Measurements from ENCODE around the gene PPARG. TPM values are rescaled to one million over a fixed set of nuclear protein-coding genes. Genes with fewer than 3 reads are reported as not detected.

Gene PPARG
- total and polyA plus RNA-seq, 2 of the 8 experiments (the other 6 are each of a cell fraction or from before 2014, with no cell fraction given) = 0.06 TPM; not detected in 1

DNA sequence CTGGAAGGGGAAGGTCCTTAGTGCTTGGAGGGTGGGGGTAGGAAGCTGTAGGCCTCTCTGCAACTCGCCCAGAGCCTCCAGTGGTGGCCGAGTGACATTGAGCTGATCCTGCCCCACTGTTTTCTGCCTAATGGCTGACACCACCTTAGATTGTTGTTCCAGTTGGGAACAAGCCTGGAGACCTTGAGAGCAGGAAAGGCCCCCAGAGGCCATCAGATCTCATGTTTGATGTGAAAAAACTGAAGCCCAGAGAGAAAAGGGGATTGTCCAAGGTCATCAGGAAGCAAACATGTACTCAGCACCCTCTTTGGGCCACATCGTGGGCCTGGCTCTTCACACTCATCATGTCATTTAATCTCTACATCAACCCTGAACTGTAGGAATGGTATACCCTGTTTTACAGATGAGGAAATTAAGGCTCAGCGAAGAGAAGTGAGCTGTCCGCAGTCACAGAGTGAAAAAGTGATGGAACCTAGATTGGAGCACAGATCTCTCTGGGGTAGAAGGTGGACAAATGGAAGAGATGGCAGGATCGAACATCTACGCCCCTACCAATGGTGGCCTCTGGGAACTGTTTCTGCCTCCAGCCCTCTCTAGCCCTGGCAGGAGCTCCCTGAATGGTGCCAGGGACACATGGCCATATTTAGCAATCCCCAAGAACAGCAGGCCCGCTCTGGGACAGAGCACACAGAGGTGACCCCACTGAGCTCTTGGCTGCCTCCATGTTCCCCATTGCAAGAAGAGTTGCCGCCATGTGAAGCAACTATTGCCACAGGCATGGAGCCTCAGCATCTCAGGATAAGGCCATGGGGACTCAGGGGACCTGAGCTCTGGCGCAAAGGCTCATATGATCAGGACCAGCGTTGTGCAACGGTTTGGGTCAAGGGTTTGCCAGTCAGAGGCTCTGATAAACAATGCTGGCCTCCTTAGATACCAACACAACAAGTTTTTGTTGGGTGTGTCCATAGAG lies 163.8 kb downstream of the PPARG start:
- no peaks in the 10 kb centered on the region for H3K27me3 ChIP-seq (replicated peaks in 1 of 4; ENCODE audit: control insufficient read depth in 3 of 4, extremely low read depth in 1 of 4, insufficient read depth in 3 of 4, low read length in 3 of 4)
- no peak overlapping the region for H2BK15ac ChIP-seq (ENCODE audit: low read length)
- no peak overlapping the region for H2BK120ac ChIP-seq (replicated peaks; ENCODE audit: low read depth, low read length)
- no peak overlapping the region for H3K9ac ChIP-seq (replicated peaks in 1 of 4; ENCODE audit: extremely low read depth in 1 of 4, low read depth in 3 of 4, low read length in 3 of 4)
- ChIA-PET POLR2A (ENCODE audit: partially characterized antibody) (interaction anchor here (0.7 kb wide), 1 partner anchor 24 kb away, joined by 3 read pairs; no protein-coding TSS in a partner anchor), CTCF (ENCODE audit: partially characterized antibody) (interaction anchor here (1.0 to 1.2 kb wide), 4 partner anchors 9 to 31 kb away, joined by 3 to 5 read pairs (median 4); no protein-coding TSS in a partner anchor)
- H3K4me3 ChIP-seq (ENCODE audit: extremely low read depth in 1 of 4, insufficient read depth in 2 of 4, low read depth in 3 of 4, low read length in 4 of 4) = no peak overlapping the region
- H3K36me3 ChIP-seq (ENCODE audit: control insufficient read depth in 2 of 4, insufficient read depth in 4 of 4, low read length in 3 of 4) = no peaks in the 10 kb centered on the region
- DNase-seq (ENCODE audit: low read depth in 1 of 2, low spot score in 2 of 2) (no peak), FAIRE-seq (no peak)
- no peak overlapping the region for H3K23ac ChIP-seq (ENCODE audit: insufficient read length)
- H4K8ac ChIP-seq (ENCODE audit: extremely low read depth, insufficient read depth, low read length) = no peak overlapping the region
- no peak overlapping the region for H2BK12ac ChIP-seq (ENCODE audit: low read depth, low read length)
- H4K91ac ChIP-seq (replicated peaks; ENCODE audit: insufficient read length, low read length) = no peak overlapping the region
- no peak overlapping the region for H2BK20ac ChIP-seq (ENCODE audit: low read length)
- no peaks in the 10 kb centered on the region; a peak in 1 of 7 replicates for H3K4me1 ChIP-seq (replicated peaks in 1 of 4; ENCODE audit: control insufficient read depth in 3 of 4, insufficient read depth in 4 of 4, low read length in 3 of 4)
- H4K5ac ChIP-seq (ENCODE audit: insufficient read length, low read depth, low read length) = no peak overlapping the region
- no peak overlapping the region for H2BK5ac ChIP-seq (ENCODE audit: low read depth, low read length)
- H3K79me2 ChIP-seq (ENCODE audit: control insufficient read depth in 1 of 2, insufficient read depth in 2 of 2, low read length in 2 of 2) = no peaks in the 10 kb centered on the region
- H3K18ac ChIP-seq (ENCODE audit: extremely low read depth, low read length) = no peak overlapping the region
- H2AK5ac ChIP-seq (ENCODE audit: low read depth, low read length) = no peak overlapping the region
- WGBS, 2 experiments (ENCODE audit: extremely low coverage in 1 of 2, insufficient coverage in 1 of 2, insufficient read length in 1 of 2, insufficient replicate concordance in 2 of 2, low coverage in 1 of 2, low lambda C conversion rate in 2 of 2, missing lambda C conversion rate in 1 of 2) = 91% methylated on average over 12 of the region's 12 CpGs; no CpG with 5 or more reads in 1 of the 2 experiments
- no peaks in the 10 kb centered on the region for H3K9me3 ChIP-seq (ENCODE audit: insufficient read depth in 2 of 2, low read depth in 1 of 2, low read length in 1 of 2)
- H3K14ac ChIP-seq (ENCODE audit: insufficient read length) = no peak overlapping the region
- H3K56ac ChIP-seq (replicated peaks; ENCODE audit: insufficient read length, low read depth, low read length) = no peak overlapping the region
- no peak overlapping the region for H3K27ac ChIP-seq (ENCODE audit: low read depth, low read length)
- no peaks in the 10 kb centered on the region for H4K20me1 ChIP-seq (replicated peaks in 1 of 2; ENCODE audit: control insufficient read depth in 1 of 2, insufficient read depth in 2 of 2, low read length in 2 of 2)
- no peak overlapping the region for H3K4me2 ChIP-seq (ENCODE audit: insufficient read depth in 1 of 2, low read depth in 2 of 2, low read length in 2 of 2)
- H3K4ac ChIP-seq (replicated peaks; ENCODE audit: insufficient read length, low read depth, low read length) = no peak overlapping the region
- no peaks in the 10 kb centered on the region for H3K23me2 ChIP-seq (ENCODE audit: low read depth, low read length)
- H2AFZ ChIP-seq (ENCODE audit: low read length) = no peak overlapping the region
- H3K79me1 ChIP-seq (ENCODE audit: low read depth, low read length) = no peaks in the 10 kb centered on the region
- no peak for TF ChIP-seq RBBP5 (IDR thresholded peaks at IDR 0.05; ENCODE audit: borderline replicate concordance, low read depth, low read length)
- TF ChIP-seq SIX5 (IDR thresholded peaks at IDR 0.05; ENCODE audit: low read depth, low read length) = no peak
- no peak for TF ChIP-seq CTBP2 (IDR thresholded peaks at IDR 0.05; ENCODE audit: borderline replicate concordance, insufficient read depth, insufficient read length, low read length)
- no peak for TF ChIP-seq TAF1 (IDR thresholded peaks at IDR 0.05; ENCODE audit: low read depth, low read length)
- TF ChIP-seq RAD21 (IDR thresholded peaks at IDR 0.05 in 1 of 2, conservative IDR thresholded peaks at IDR 0.05 in 1 of 2; ENCODE audit: low read depth in 2 of 2, low read length in 2 of 2) = no peak
- no peak for TF ChIP-seq CHD1 (IDR thresholded peaks at IDR 0.05; ENCODE audit: low read depth, low read length)
- TF ChIP-seq KDM5A (IDR thresholded peaks at IDR 0.05; ENCODE audit: low read length) = no peak
- no peak for TF ChIP-seq TEAD4 (IDR thresholded peaks at IDR 0.05; ENCODE audit: low read depth, low read length)
- TF ChIP-seq KDM4A (IDR thresholded peaks at IDR 0.05; ENCODE audit: low read depth, low read length, severe bottlenecking) = no peak
- no peak for TF ChIP-seq CEBPB (IDR thresholded peaks at IDR 0.05; ENCODE audit: low read depth, low read length)
- TF ChIP-seq, protein P1, sequence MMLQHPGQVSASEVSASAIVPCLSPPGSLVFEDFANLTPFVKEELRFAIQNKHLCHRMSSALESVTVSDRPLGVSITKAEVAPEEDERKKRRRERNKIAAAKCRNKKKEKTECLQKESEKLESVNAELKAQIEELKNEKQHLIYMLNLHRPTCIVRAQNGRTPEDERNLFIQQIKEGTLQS (IDR thresholded peaks at IDR 0.05; ENCODE audit: insufficient read depth, low read depth, low read length) = no peak
